ENCODE results near the gene FIGNL2.

FIGNL2 gene

DNA sequence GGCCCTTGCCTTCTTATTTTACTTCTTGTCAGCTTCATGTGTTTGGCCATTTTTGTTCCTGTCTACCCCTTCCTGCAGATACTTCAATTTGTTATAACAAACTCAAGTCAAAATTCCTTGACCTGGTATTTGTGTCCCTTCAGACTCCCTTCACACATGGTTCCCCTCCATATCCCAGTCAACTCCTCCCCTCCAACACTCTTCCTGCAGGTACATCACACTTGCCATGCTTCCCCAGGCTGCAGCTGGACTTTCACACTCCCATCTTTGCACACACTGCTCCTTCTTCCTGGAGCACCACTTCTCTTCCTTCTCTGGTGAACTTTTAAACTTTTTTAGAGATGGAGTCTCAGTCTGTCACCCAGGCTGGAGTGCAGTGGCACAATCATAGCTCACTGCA, 18.9 kb upstream of the FIGNL2 start:
- Histone ChIP-seq H3K36me3 (ENCODE audit: control insufficient read depth, insufficient read depth, low read length) (no peaks in the 10 kb centered on the region), H3K4me1 (ENCODE audit: control insufficient read depth, insufficient read depth, low read length) (peaks cover 58% of the 10 kb centered on the region), H3K27ac (ENCODE audit: insufficient read depth, low read depth, low read length, poor library complexity, severe bottlenecking) (no peak overlapping the region), H3K4me3 (ENCODE audit: insufficient read depth, low read depth, low read length) (no peak overlapping the region), H3K27me3 (ENCODE audit: control insufficient read depth, insufficient read depth, low read length, poor library complexity, severe bottlenecking) (peaks cover 37% of the 10 kb centered on the region), H3K9me3 (ENCODE audit: control insufficient read depth, low read length) (no peaks in the 10 kb centered on the region)

DNA sequence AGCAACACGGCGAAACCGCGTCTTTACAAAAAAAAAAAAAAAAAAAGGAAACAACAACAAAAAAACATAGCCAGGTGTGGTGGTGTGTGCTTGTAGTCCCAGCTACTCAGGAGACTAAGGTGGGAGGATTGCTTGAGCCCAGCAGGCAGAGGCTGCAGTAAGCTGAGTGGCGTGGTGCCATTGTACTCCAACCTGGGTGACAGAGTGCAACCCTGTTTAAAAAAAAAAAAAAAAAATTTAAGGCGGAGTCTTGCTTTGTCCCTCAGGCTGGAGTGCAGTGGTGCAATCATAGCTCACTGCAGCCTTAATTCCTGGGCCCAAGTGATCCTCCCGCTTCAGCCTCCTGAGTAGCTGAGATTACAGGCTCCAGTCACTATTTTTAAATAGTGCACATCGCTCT, 18.2 kb upstream of the FIGNL2 start:
- no peaks in the 10 kb centered on the region for H3K36me3 ChIP-seq (ENCODE audit: control insufficient read depth, insufficient read depth, low read length)
- H3K9me3 ChIP-seq (ENCODE audit: control insufficient read depth, low read length) = no peaks in the 10 kb centered on the region
- no peak overlapping the region for H3K4me3 ChIP-seq (ENCODE audit: insufficient read depth, low read depth, low read length)
- 78 to 79% methylated on average over 8 of the region's 8 CpGs for WGBS, 2 experiments
- H3K27ac ChIP-seq (ENCODE audit: insufficient read depth, low read depth, low read length, poor library complexity, severe bottlenecking) = no peak overlapping the region
- peaks cover 56% of the 10 kb centered on the region for H3K4me1 ChIP-seq (ENCODE audit: control insufficient read depth, insufficient read depth, low read length)
- H3K27me3 ChIP-seq (ENCODE audit: control insufficient read depth, insufficient read depth, low read length, poor library complexity, severe bottlenecking) = peaks cover 37% of the 10 kb centered on the region

- Histone ChIP-seq H3K4me3 (ENCODE audit: insufficient read depth, low read depth, low read length) (no peak overlapping the region), H3K4me1 (ENCODE audit: control insufficient read depth, insufficient read depth, low read length) (peaks cover 53% of the 10 kb centered on the region), H3K27ac (ENCODE audit: insufficient read depth, low read depth, low read length, poor library complexity, severe bottlenecking) (peak overlapping the region; percentile 31), H3K27me3 (ENCODE audit: control insufficient read depth, insufficient read depth, low read length, poor library complexity, severe bottlenecking) (peaks cover 32% of the 10 kb centered on the region), H3K9me3 (ENCODE audit: control insufficient read depth, low read length) (no peaks in the 10 kb centered on the region), H3K36me3 (ENCODE audit: control insufficient read depth, insufficient read depth, low read length) (no peaks in the 10 kb centered on the region)
- 80 to 85% methylated on average over 4 of the region's 4 CpGs for WGBS, 2 experiments
Measured at GRCh38 chr12:51866324-51866723, 17.8 kb upstream of the FIGNL2 start.

DNA sequence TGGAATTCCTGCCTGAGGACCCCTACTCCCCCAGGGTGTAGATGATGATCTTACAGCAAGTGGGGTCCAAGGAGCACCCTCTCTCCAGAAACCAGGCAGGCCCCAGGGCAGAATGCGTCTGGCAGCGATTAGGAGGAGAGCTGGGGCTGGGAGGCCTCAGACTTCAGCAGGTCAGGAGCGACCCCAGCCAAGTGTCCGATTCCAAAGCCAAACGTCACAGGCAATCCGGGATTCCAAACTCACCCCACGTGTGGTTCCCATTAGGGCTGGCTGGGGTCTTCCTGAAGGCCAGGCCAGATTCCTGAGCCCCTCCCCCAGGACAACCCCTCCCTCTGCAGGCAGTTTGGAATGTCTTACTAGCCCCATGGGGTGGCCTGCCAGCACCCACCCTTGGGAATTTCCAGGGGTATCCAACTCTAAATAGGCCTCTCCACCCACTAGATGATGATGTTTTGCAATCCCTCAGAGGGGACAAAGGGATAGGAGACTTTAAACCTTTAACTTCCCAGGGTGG, 17.3 kb upstream of the FIGNL2 start:
- Histone ChIP-seq H3K27ac (ENCODE audit: insufficient read depth, low read depth, low read length, poor library complexity, severe bottlenecking) (peak overlapping the region; percentile 52), H3K9me3 (ENCODE audit: control insufficient read depth, low read length) (no peaks in the 10 kb centered on the region), H3K4me1 (ENCODE audit: control insufficient read depth, insufficient read depth, low read length) (peaks cover 53% of the 10 kb centered on the region), H3K4me3 (ENCODE audit: insufficient read depth, low read depth, low read length) (no peak overlapping the region), H3K27me3 (ENCODE audit: control insufficient read depth, insufficient read depth, low read length, poor library complexity, severe bottlenecking) (peaks cover 29% of the 10 kb centered on the region), H3K36me3 (ENCODE audit: control insufficient read depth, insufficient read depth, low read length) (no peaks in the 10 kb centered on the region)
- 54 to 57% methylated on average over 7 of the region's 7 CpGs for WGBS, 2 experiments

DNA sequence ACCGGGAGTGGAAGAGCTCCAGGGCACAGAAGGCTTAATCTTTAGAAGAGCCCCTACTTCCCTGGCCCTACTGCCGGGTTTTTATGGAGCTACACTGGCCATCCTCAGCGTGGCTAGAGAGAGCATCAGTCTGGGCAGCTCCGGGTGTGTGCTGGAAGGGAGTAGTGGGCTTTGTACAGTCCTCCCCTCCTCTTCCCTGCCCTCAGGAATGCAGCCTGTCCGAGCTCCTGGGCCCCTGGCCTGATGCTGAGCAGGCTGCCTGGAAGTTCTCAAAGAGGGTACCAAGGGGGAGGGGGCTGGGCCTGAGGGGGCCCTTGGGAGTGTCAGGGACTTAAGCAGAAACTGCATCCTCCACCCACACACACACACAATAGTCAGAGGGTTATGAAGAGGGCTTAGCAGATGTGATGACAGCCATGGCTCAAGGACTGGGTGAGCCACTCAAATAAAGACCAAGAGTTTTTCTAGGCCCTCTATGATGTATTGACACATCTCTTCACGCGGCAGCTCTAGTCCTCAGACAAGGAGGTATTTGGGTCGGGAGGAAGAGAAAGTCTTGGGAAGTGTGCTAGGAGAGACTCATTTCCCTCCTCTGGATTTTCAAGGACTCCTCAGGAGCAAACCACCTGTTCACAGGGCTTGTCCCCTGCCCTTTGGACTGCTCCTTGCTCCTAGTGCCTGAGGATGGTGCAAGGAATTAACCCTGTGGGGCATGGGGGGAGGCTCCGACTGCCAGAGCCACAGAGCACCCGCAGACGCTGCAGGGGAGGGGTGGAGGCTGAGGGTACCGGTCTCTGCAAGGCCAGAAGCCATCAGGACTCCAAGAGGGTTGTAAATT, 16.5 kb upstream of the FIGNL2 start:
- Histone ChIP-seq H3K27me3 (ENCODE audit: control insufficient read depth, insufficient read depth, low read length, poor library complexity, severe bottlenecking) (peaks cover 21% of the 10 kb centered on the region), H3K27ac (ENCODE audit: insufficient read depth, low read depth, low read length, poor library complexity, severe bottlenecking) (peak overlapping the region; percentile 91), H3K9me3 (ENCODE audit: control insufficient read depth, low read length) (no peaks in the 10 kb centered on the region), H3K4me3 (ENCODE audit: insufficient read depth, low read depth, low read length) (peak overlapping the region; percentile 32), H3K36me3 (ENCODE audit: control insufficient read depth, insufficient read depth, low read length) (no peaks in the 10 kb centered on the region), H3K4me1 (ENCODE audit: control insufficient read depth, insufficient read depth, low read length) (peaks cover 48% of the 10 kb centered on the region)
- WGBS, 2 experiments = 32 to 34% methylated on average over 11 to 12 of the region's 12 CpGs

DNA sequence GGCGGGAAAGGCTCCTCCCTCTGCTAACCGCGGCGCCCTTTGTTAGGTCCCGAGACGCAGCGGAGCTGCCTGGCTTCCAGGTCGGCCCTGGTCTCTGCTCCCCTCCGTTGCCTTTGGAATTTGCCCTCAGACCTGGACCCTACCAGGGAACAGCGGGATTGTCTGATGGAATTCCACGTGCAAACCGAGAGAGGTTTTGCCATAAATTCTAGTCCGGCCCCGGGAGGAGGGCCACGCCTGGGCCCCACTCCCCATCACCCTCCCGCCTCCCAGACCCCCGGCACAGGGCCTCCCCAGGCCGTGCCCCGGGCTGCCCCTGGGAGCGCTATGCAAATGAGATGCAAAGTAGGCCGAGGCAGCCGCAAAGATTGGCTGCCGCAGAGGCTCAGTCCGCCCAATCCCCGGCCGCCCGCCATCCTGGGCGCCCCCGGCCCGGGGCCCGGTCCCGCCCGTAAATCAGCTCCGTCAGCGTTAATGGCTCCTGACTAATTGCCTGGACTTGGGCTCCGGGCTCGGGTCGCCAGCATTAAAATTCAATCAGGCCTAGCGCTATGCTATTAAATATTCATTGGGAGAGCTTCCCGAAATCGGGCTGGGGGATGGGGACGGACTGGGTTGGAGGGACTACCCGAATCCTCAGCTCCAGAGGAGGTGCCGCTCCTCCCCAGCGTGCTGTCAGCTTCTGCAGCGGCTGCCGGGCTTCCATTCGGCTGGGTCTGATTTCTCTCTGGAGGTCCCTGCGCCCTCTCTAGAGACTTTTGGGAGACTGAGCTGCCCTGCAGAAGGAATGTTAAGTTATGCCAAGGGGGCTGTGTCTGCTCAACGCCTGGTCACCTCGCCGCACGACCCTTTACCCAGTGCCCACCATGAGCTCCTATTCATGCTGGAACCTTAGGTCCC, 15.7 kb upstream of the FIGNL2 start:
- Histone ChIP-seq H3K4me1 (ENCODE audit: control insufficient read depth, insufficient read depth, low read length) (peaks cover 40% of the 10 kb centered on the region), H3K4me3 (ENCODE audit: insufficient read depth, low read depth, low read length) (peak overlapping the region; percentile 32), H3K27me3 (ENCODE audit: control insufficient read depth, insufficient read depth, low read length, poor library complexity, severe bottlenecking) (peaks cover 13% of the 10 kb centered on the region), H3K36me3 (ENCODE audit: control insufficient read depth, insufficient read depth, low read length) (no peaks in the 10 kb centered on the region), H3K9me3 (ENCODE audit: control insufficient read depth, low read length) (no peaks in the 10 kb centered on the region), H3K27ac (ENCODE audit: insufficient read depth, low read depth, low read length, poor library complexity, severe bottlenecking) (peak overlapping the region; percentile 91)
- 1 to 2% methylated on average over 53 of the region's 53 CpGs for WGBS, 2 experiments

GRCh38 chr12:51863363-51863932, 14.9 kb upstream of the FIGNL2 start:
- H3K4me3 ChIP-seq (ENCODE audit: insufficient read depth, low read depth, low read length) = peak overlapping the region; percentile 32
- no peaks in the 10 kb centered on the region for H3K9me3 ChIP-seq (ENCODE audit: control insufficient read depth, low read length)
- peaks cover 34% of the 10 kb centered on the region for H3K4me1 ChIP-seq (ENCODE audit: control insufficient read depth, insufficient read depth, low read length)
- H3K27me3 ChIP-seq (ENCODE audit: control insufficient read depth, insufficient read depth, low read length, poor library complexity, severe bottlenecking) = peaks cover 5% of the 10 kb centered on the region
- 1% methylated on average over 17 of the region's 17 CpGs for WGBS, 2 experiments
- H3K27ac ChIP-seq (ENCODE audit: insufficient read depth, low read depth, low read length, poor library complexity, severe bottlenecking) = peak overlapping the region; percentile 91
- no peaks in the 10 kb centered on the region for H3K36me3 ChIP-seq (ENCODE audit: control insufficient read depth, insufficient read depth, low read length)

- Histone ChIP-seq H3K36me3 (ENCODE audit: control insufficient read depth, insufficient read depth, low read length) (no peaks in the 10 kb centered on the region), H3K4me3 (ENCODE audit: insufficient read depth, low read depth, low read length) (peak overlapping the region; percentile 6), H3K27ac (ENCODE audit: insufficient read depth, low read depth, low read length, poor library complexity, severe bottlenecking) (peak overlapping the region; percentile 91), H3K27me3 (ENCODE audit: control insufficient read depth, insufficient read depth, low read length, poor library complexity, severe bottlenecking) (peaks cover under 1% of the 10 kb centered on the region), H3K9me3 (ENCODE audit: control insufficient read depth, low read length) (no peaks in the 10 kb centered on the region), H3K4me1 (ENCODE audit: control insufficient read depth, insufficient read depth, low read length) (peaks cover 34% of the 10 kb centered on the region)
- 0 to 1% methylated on average over 4 of the region's 4 CpGs for WGBS, 2 experiments
Measured at GRCh38 chr12:51862947-51863346, 14.4 kb upstream of the FIGNL2 start.

GRCh38 chr12:51860986-51861385, 12.5 kb upstream of the FIGNL2 start:
- H3K27me3 ChIP-seq (ENCODE audit: control insufficient read depth, insufficient read depth, low read length, poor library complexity, severe bottlenecking) = no peaks in the 10 kb centered on the region
- no peak overlapping the region for H3K27ac ChIP-seq (ENCODE audit: insufficient read depth, low read depth, low read length, poor library complexity, severe bottlenecking)
- 93 to 94% methylated on average over 3 of the region's 3 CpGs for WGBS, 2 experiments
- peaks cover 33% of the 10 kb centered on the region for H3K4me1 ChIP-seq (ENCODE audit: control insufficient read depth, insufficient read depth, low read length)
- no peaks in the 10 kb centered on the region for H3K36me3 ChIP-seq (ENCODE audit: control insufficient read depth, insufficient read depth, low read length)
- H3K4me3 ChIP-seq (ENCODE audit: insufficient read depth, low read depth, low read length) = no peak overlapping the region
- no peaks in the 10 kb centered on the region for H3K9me3 ChIP-seq (ENCODE audit: control insufficient read depth, low read length)

Data from ectodermal cell (in vitro differentiated cells).